SKM-1 treated with dmso at 0.1 percent for 144 hours (cell line): ENCODE measurements around the gene RRP9.

Experiments used
- DNase-seq: peaks from one replicate; lab custom pipeline; 2025; ENCODE audit not compliant: unreplicated experiment; lab: John Stamatoyannopoulos, UW

RRP9 gene

DNA sequence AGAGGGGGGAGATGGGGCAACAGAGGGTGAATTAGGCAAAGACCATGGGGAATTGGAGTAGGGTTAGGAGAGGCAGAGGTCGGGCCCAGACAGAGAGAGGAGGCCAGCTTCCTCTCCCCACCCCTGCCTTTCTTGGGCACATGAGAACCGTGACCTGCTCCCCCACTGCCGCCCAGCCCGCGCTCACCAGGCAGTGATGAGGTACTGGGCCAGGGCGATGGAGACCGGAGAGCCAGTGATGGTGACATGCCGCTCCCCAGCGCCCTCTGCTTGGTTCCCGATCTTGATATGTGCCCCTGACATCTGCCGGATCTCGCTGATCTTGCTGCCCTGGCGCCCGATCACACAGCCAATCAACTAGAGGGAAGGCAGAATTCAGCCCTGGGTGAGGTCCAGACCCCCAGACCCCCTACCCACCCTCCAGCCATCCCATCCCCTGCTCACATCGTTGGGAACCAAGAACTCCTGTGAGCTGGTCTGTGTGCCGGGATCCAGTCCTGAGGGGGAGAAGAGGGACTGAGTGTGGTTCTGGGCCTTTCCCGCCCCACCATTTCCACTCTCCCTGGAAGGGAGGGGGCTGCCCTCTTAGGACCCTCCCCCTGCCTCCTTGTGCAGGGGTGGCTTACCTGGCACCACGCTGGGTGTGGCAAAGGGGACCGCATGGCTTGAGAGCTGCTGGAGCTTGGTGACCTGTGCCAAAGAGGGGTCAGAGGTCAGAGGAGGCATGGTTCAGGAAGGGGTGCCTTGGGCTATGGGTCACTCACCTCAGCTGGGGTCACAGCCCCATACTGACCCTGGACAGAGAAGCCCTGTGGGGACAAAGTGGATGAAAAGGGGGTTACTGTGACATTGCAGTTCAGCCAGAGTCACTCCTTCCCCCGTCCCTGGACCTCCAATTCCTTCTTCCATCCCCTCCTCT lies 17.2 kb upstream of the RRP9 start:
- DNase-seq: no peak

DNA sequence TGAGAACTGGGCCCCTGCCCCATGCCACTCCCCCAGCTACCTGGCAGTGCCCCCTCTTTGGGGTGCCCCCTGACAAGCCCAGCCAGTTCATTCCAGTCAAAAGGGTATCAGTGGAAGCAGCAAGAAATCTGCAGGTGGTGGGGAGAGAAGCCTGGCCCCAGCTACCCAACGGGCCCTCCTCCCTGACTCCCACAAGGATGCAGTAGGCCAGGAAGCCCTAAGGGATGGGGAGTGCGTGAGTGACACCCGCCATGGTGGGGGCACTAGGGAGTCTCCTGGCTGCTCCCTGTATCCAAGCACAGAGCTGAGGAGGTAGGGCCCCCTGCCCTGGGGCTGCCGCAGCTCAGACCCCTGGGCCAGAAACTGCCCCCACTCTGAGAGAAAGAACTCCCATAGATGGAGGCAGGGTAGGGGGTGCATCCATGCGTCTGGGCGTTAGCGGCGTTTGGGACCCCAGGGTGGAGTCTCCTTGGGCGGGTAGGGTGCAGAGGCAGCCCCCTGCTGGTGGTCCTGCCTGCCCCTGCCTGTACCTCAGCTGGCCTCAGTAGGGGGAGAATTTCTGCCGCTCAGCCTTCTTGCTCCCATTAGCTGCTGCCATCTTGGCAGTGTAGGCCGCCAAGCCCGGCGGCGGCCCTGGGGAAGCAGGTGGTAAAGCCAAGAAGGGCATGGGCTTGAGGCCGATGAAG lies 16.0 kb upstream of the RRP9 start:
- no peak for DNase-seq

DNA sequence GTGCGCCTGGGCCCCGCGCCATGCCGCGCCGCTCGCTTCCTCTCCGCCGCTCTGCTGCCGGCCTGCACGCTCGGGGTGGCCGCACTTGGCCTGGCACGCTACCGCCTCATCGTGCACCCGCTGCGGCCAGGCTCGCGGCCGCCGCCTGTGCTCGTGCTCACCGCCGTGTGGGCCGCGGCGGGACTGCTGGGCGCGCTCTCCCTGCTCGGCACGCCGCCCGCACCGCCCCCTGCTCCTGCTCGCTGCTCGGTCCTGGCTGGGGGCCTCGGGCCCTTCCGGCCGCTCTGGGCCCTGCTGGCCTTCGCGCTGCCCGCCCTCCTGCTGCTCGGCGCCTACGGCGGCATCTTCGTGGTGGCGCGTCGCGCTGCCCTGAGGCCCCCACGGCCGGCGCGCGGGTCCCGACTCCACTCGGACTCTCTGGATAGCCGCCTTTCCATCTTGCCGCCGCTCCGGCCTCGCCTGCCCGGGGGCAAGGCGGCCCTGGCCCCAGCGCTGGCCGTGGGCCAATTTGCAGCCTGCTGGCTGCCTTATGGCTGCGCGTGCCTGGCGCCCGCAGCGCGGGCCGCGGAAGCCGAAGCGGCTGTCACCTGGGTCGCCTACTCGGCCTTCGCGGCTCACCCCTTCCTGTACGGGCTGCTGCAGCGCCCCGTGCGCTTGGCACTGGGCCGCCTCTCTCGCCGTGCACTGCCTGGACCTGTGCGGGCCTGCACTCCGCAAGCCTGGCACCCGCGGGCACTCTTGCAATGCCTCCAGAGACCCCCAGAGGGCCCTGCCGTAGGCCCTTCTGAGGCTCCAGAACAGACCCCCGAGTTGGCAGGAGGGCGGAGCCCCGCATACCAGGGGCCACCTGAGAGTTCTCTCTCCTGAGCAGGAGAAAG lies 14.4 kb upstream of the RRP9 start:
- no peak for DNase-seq

DNA sequence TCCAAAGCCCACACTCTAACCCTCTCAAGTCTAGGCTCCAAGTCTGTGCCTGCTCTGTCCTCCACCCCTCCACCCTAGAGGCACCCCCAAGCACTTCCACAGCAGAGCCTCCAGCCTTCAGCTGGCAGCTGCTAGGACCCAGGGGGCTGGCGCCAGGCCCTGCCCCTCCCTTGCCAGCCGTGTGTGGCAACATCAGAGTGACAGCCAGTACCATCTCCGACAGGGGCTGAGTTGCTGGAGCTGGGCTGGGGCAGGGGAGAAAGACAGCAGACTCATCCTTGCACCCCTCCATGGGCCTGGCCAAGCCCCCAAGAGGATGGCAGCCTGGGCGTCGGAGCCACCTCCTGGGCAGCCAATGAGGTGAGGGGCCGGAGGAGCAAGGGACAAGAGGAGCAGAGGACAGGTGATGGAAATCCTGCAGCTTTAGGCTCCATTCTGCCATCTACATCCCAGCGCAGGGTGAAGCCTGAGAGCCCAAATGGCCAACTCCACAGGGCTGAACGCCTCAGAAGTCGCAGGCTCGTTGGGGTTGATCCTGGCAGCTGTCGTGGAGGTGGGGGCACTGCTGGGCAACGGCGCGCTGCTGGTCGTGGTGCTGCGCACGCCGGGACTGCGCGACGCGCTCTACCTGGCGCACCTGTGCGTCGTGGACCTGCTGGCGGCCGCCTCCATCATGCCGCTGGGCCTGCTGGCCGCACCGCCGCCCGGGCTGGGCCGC lies 13.6 kb upstream of the RRP9 start, which contains the start of gene GPR62:
Gene GPR62 (plus strand): TSS at position 207 of the 718 bp plus-strand sequence. CDS start 272 bp downstream, at position 479.
- DNase-seq: no peak

DNA sequence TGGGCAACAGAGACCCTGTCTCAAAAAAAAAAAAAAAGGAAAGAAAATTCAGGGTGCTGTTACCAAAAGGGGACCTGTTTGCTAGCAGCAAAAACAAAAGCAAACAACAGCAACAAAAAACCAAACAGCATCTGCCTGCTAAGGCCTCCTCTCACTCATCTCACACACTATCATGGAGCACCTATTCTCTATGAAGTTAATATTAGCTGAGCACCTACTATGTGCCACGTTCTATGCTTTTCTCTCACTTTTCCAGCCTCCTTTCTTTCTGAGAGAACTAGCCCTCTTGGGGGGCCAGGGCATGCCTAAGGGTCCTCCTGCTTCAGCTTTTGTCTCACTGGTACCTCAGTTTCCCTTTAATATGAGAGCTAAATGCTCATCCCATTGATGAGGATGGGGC lies 13.0 kb upstream of the RRP9 start:
- DNase-seq: no peak

DNA sequence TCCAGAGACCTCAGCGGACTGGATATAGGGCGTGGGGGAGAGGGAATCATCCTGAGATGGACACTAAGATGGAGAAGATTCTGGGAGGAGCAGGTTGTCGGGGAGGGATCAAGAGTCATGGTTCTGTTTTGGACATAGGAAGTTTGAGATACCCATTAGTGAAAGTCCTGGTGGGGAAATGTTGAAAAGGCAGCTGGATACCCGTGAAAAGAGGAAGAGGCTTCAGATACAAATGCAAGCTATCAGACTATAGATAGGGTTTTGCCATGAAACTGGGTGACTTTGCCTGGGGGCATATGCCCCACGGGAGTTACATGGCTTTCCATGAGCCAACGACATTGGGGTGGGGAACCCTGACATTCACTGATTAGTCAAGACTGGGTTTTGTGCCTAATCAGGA lies 12.4 kb upstream of the RRP9 start:
- DNase-seq: peak; percentile 80

DNA sequence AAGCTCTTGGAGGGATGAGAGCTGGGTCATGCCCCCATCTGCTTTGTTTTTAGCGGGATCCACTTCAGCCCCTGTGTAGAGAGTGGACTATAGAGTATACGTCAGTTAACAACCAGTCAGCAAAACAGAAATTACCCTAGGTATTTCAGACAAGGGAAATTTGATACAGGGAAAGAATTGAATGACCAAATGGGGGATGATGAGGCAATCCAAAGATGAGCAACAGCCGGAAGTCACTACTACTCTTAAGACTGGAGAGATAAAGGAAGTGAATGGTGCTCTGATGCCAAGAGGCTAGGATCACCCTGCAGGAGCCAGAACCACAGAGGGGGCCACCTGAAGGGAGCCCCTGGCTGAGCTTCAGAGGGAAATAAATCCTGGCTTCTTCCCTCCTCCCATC lies 11.7 kb upstream of the RRP9 start:
- DNase-seq: peak; percentile 83

DNA sequence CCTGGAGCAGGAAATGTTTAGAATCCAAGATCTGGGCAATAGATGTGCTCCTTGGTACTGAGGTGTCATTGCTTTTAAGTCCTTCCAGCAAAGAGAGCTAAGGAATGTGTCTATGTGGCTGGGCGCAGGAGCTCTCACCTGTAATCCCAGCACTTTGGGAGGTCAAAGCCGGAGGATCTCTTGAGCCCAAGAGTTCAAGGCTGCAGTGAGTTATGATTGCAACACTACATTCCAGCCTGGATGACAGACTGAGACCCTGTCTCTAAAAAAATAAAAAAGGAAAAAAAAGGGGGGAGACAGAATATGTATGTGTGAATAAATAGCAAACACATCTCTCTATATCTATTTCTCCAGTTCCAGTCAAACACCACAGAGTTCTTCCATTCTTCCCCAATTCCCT lies 9.2 kb upstream of the RRP9 start:
- no peak for DNase-seq

DNA sequence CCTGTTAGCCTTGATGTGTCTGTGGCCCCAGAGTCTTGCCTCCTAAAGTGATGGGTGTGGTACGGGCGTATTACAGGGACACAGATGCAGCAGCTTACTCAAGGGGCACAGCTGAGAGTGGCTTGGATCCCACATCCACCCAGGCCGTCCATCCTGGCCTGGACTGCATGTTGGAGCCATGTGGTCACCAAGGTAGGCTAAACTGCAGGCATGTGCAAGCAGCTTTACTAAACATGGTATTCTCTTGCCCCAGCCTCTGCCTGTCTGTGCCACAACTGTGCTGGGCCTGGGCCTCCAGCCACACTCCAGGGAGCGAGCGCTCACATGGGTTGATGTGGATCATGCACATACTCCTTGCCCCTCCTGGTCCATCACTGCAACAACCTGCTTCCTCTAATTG lies 7.4 kb upstream of the RRP9 start:
- no peak for DNase-seq

DNA sequence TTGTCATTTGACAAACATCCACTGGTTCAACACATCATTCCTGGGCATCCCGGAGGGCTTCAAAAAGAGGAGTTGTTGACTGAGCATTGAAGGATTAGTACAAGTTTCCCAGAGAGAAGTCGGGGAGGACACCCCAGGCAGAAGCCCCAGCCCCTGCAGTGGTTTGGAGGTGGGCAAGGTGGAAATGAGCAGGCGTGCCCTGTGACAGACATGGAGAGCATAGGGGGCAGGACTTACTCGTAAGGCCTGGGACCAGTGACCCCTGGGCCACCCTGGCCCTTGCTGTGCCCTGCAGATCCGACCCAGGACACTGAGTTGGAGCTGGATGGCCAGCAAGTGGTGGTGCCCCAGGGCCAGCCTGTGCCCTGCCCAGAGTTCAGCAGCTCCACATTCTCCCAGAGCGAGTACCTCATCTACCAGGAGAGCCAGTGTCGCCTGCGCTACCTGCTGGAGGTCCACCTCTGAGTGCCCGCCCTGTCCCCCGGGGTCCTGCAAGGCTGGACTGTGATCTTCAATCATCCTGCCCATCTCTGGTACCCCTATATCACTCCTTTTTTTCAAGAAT lies 6.4 kb upstream of the RRP9 start:
- no peak for DNase-seq

DNA sequence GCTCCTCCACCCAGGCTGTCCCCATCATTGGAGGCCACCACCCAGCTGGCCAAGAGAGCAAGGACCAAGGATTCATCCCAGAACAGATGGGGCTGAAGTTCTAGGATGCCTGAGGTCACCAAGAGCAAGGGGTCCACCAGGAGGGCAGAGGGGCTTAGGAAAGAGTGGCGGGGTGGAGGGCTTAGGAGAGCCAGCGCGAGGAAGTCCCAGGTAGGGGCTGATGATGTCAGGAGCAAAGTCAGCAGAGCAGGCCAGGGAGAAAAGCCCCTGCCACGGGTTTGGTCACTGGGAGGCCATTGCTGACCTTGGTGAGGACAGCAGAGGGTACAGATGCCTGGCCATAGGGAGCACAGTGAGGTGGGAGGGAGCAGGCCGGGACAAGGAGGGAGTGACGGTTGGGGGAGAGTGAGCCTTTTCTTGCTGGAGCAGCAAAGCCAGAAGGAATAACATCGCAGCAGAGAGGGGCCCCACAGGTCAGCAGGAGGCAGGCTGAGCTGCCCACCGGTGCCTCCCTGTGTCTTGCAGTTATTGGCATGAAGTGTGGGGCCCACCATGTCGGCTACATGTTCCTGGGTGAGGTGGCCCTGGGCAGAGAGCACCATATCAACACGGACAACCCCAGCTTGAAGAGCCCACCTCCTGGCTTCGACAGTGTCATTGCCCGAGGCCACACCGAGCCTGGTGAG lies 5.7 kb upstream of the RRP9 start:
- no peak for DNase-seq

DNA sequence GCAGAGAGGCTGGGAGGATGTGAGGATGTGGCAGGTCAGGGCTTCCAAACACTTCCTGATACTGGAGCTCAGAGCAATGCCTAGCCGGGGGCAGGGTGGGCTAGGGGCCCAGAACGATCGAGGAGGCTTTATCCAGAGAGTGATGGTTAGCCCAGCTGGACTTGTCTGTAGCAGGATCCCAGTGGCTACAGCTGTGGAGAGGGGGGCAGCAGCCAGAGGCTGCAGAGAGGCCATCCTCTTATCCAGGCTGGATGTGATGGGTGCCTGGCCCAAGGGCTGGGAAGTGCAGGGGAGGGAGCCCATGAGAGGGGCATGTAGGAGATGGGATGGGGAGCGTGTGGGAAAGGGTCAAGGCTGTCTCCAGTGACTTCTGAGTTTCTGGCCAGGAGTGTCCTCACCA lies 5.1 kb upstream of the RRP9 start:
- no peak for DNase-seq

DNA sequence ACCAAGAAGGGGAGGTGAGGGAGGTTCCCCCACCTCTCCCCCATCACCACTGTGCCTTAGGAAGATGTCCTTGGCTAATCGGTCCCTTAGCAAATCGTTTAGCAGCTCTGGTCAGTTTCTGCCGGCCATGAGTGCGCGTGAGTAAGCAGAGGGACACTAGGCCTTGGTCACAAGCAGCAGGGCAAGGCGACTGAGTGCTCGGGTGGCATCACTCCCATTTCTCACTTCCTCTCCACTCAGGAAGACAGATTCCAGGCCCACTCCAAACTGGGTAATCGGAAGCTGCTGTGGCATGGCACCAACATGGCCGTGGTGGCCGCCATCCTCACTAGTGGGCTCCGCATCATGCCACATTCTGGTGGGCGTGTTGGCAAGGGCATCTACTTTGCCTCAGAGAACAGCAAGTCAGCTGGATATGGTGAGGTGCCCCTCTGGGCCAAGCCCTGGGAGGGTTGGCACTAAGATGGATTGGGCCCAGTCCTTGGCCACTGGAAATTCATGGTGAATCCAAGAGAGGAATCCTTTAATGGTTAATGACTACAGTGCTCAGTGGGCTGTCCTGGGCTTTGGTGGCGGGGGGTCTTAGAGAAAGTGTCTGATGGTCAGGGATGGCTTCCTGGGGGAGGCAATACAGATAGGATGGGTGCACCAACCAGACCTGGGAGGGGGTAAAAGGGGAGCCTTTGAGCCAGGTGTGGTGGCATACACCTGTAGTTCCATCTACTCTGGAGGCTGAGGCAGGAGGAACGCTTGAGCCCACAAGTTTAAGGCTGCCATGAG lies 4.4 kb upstream of the RRP9 start:
- no peak for DNase-seq

DNA sequence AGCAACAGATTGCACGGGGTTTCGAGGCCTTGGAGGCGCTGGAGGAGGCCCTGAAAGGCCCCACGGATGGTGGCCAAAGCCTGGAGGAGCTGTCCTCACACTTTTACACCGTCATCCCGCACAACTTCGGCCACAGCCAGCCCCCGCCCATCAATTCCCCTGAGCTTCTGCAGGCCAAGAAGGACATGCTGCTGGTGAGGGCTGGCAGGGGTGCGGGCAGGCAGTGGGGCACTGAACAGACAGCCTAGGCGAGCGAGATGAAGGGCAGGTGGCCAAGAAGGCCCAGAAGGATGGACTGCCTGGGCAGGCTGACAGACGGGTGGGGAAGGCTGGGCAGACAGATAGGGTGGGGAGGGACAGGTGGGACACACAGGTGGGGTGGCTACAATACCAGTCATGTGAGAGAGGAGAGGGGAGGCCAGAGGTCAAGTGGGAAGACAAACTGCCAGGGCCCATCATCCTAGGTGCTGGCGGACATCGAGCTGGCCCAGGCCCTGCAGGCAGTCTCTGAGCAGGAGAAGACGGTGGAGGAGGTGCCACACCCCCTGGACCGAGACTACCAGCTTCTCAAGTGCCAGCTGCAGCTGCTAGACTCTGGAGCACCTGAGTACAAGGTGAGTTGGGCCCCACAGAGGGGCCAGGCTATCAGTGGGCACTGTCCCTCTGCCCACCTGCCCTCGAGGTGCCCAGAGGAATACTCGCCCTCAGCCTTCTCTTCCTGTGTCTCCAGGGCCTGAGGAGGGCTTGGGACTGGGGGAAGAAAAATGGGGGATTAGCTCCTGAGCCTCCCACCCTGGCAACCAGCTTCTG lies 3.5 kb upstream of the RRP9 start:
- no peak for DNase-seq

DNA sequence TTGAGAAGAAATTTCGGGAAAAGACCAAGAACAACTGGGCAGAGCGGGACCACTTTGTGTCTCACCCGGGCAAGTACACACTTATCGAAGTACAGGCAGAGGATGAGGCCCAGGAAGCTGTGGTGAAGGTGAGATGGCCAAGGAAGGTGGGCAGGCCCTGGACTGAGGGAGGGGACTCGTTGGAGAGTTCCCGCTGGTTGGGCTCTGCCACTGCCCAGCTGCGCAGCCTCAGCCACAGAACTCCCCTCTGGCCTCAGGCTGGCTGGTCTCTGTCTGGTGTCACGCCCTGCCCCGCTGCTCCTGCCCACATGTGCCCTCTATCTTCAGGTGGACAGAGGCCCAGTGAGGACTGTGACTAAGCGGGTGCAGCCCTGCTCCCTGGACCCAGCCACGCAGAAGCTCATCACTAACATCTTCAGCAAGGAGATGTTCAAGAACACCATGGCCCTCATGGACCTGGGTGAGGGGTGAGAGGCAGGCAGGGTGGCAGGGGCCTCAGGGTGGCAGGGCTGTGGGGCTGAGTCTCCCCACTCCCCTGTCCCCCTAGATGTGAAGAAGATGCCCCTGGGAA lies 2.8 kb upstream of the RRP9 start:
- no peak for DNase-seq

DNA sequence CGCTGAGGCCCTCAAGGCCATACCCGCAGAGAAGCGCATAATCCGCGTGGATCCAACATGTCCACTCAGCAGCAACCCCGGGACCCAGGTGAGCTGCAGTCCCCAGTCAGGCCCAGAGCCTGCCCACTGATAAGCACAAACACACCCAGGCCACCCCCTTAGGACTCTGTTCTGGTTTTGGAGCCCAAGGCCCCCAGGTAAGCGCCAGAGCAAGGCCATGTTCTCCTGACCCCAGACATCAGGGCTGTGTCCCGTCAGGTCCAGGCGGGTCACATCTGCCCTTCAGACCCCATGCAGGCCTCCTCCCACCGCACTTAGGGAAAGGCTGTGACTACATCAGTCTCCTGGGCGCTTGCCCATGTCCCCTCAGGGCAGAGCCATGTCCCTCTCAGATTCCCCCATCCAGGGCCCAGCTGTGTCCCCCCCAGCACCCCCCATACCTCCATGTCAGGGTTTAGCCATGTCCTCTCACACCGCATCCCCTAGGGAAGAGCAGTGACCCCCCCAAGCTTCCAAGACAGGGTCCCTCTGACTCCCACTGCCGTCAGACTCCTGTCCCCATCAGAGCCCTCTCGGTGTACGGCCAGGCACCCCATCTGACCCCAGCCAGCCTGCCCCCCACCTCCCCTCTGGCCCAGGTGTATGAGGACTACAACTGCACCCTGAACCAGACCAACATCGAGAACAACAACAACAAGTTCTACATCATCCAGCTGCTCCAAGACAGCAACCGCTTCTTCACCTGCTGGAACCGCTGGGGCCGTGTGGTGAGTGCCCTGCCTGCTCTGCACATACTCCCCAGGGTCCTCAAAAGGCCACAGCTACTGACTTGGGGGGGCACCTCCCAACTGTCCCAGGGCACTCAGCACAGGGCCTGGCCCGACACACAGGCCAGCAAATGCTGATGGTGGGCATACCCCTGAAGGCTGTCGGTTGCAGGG lies 2.0 kb upstream of the RRP9 start:
- DNase-seq: no peak
